ENCODE data around the gene TERT. TPM values are rescaled to one million over a fixed set of nuclear protein-coding genes. Genes with fewer than 3 reads are reported as not detected.
A peak's percentile ranks its signal among the peaks of the same experiment; 100 is the strongest.
"Not testable (repeated sequence)": the region's sequence is repeated elsewhere in the genome, so short reads cannot be mapped to it uniquely, and the experiment has no call there.

The TERT gene
- polyA plus RNA-seq, 3 donors from 2014 or later, result not detected

- Mint-ChIP-seq H3K4me1 (no peaks in the 10 kb centered on the region), H3K27me3 (ENCODE audit: low read depth in 3 of 3) (peaks cover 0 to 5% (median 4%) of the 10 kb centered on the region in 3 donors), H3K4me3 (no peak overlapping the region), H3K36me3 (no peaks in the 10 kb centered on the region), H3K27ac (no peak overlapping the region), H3K9me3 (no peaks in the 10 kb centered on the region)
- DNase-seq, result no peak
Observed at GRCh38 chr5:1241509-1242080, 53.3 kb downstream of the TERT start.

- Mint-ChIP-seq H3K4me1 (no peaks in the 10 kb centered on the region), H3K27me3 (ENCODE audit: low read depth in 3 of 3) (peaks cover 0 to 7% (median 6%) of the 10 kb centered on the region in 3 donors), H3K27ac (no peak overlapping the region), H3K36me3 (no peaks in the 10 kb centered on the region), H3K4me3 (no peak overlapping the region), H3K9me3 (peaks cover 3 to 8% (median 5%) of the 10 kb centered on the region in 6 donors)
- DNase-seq, result no peak
Observed at GRCh38 chr5:1240496-1241260, 54.2 kb downstream of the TERT start.

GRCh38 chr5:1239505-1240251, 55.2 kb downstream of the TERT start:
- no peaks in the 10 kb centered on the region for H3K36me3 Mint-ChIP-seq
- H3K4me3 Mint-ChIP-seq, result no peak overlapping the region
- H3K4me1 Mint-ChIP-seq, result no peaks in the 10 kb centered on the region
- peaks cover 3 to 10% (median 5%) of the 10 kb centered on the region in 6 donors for H3K9me3 Mint-ChIP-seq
- no peak overlapping the region for H3K27ac Mint-ChIP-seq
- DNase-seq, result no peak
- H3K27me3 Mint-ChIP-seq (ENCODE audit: low read depth in 3 of 3), result peaks cover 3 to 10% (median 8%) of the 10 kb centered on the region in 3 donors

- peaks cover 3 to 10% (median 6%) of the 10 kb centered on the region in 3 donors for H3K27me3 Mint-ChIP-seq (ENCODE audit: low read depth in 3 of 3)
- H3K9me3 Mint-ChIP-seq, result peaks cover 3 to 10% (median 5%) of the 10 kb centered on the region in 6 donors
- DNase-seq, result no peak
- no peaks in the 10 kb centered on the region for H3K36me3 Mint-ChIP-seq
- no peak overlapping the region for H3K4me3 Mint-ChIP-seq
- no peaks in the 10 kb centered on the region for H3K4me1 Mint-ChIP-seq
- no peak overlapping the region for H3K27ac Mint-ChIP-seq
Observed at GRCh38 chr5:1235838-1236237, 59.0 kb downstream of the TERT start.

GRCh38 chr5:1235379-1235778, 59.5 kb downstream of the TERT start:
- no peak for DNase-seq
- Mint-ChIP-seq H3K4me3 (no peak overlapping the region), H3K9me3 (peaks cover 3 to 10% (median 5%) of the 10 kb centered on the region in 6 donors), H3K36me3 (no peaks in the 10 kb centered on the region), H3K27me3 (ENCODE audit: low read depth in 3 of 3) (peaks cover 3 to 11% (median 4%) of the 10 kb centered on the region in 3 donors), H3K27ac (no peak overlapping the region), H3K4me1 (no peaks in the 10 kb centered on the region)

GRCh38 chr5:1232780-1233179, 62.1 kb downstream of the TERT start:
- H3K36me3 Mint-ChIP-seq, result no peaks in the 10 kb centered on the region
- H3K27me3 Mint-ChIP-seq (ENCODE audit: low read depth in 3 of 3), result peaks cover 6 to 22% (median 8%) of the 10 kb centered on the region in 3 donors
- H3K4me3 Mint-ChIP-seq, result no peak overlapping the region
- no peak for DNase-seq
- H3K27ac Mint-ChIP-seq, result no peak overlapping the region
- peaks cover 3 to 10% (median 5%) of the 10 kb centered on the region in 6 donors for H3K9me3 Mint-ChIP-seq
- peaks cover 5 to 7% of the 10 kb centered on the region in 2 donors for H3K4me1 Mint-ChIP-seq

- Mint-ChIP-seq H3K9me3 (peaks cover 3 to 9% (median 5%) of the 10 kb centered on the region in 6 donors), H3K4me1 (peaks cover 8 to 11% of the 10 kb centered on the region in 2 donors), H3K4me3 (no peak overlapping the region), H3K27me3 (ENCODE audit: low read depth in 3 of 3) (peaks cover 8 to 28% (median 12%) of the 10 kb centered on the region in 3 donors), H3K36me3 (no peaks in the 10 kb centered on the region), H3K27ac (no peak overlapping the region)
- DNase-seq, result no peak
Observed at GRCh38 chr5:1231354-1231905, 63.4 kb downstream of the TERT start.

GRCh38 chr5:1230551-1230950, 64.3 kb downstream of the TERT start:
- H3K27ac Mint-ChIP-seq, result no peak overlapping the region
- peaks cover 0 to 1% (median under 1%) of the 10 kb centered on the region in 6 donors for H3K9me3 Mint-ChIP-seq
- H3K36me3 Mint-ChIP-seq, result no peaks in the 10 kb centered on the region
- DNase-seq, result no peak
- no peak overlapping the region for H3K4me3 Mint-ChIP-seq
- H3K4me1 Mint-ChIP-seq, result peaks cover 8 to 11% of the 10 kb centered on the region in 2 donors
- H3K27me3 Mint-ChIP-seq (ENCODE audit: low read depth in 3 of 3), result peaks cover 7 to 25% (median 11%) of the 10 kb centered on the region in 3 donors

GRCh38 chr5:1229822-1230221, 65.0 kb downstream of the TERT start:
- DNase-seq, result no peak
- H3K27ac Mint-ChIP-seq, result no peak overlapping the region
- H3K36me3 Mint-ChIP-seq, result no peaks in the 10 kb centered on the region
- H3K4me1 Mint-ChIP-seq, result peaks cover 8 to 11% of the 10 kb centered on the region in 2 donors
- H3K4me3 Mint-ChIP-seq, result no peak overlapping the region
- peaks cover 5 to 23% (median 11%) of the 10 kb centered on the region in 3 donors for H3K27me3 Mint-ChIP-seq (ENCODE audit: low read depth in 3 of 3)
- peaks cover 0 to 1% (median 0%) of the 10 kb centered on the region in 6 donors for H3K9me3 Mint-ChIP-seq

GRCh38 chr5:1229023-1229422, 65.8 kb downstream of the TERT start:
- H3K9me3 Mint-ChIP-seq, H3K4me3 Mint-ChIP-seq, DNase-seq, H3K27ac Mint-ChIP-seq, H3K36me3 Mint-ChIP-seq: not testable (repeated sequence)
- Mint-ChIP-seq H3K4me1 (peaks cover 8 to 11% of the 10 kb centered on the region in 2 donors), H3K27me3 (ENCODE audit: low read depth in 3 of 3) (peaks cover 5 to 23% (median 11%) of the 10 kb centered on the region in 3 donors)

- H3K4me1 Mint-ChIP-seq, result peaks cover 8 to 11% of the 10 kb centered on the region in 2 donors
- H3K4me3 Mint-ChIP-seq, result no peak overlapping the region
- H3K27ac Mint-ChIP-seq, result no peak overlapping the region
- no peak for DNase-seq
- no peaks in the 10 kb centered on the region for H3K36me3 Mint-ChIP-seq
- H3K9me3 Mint-ChIP-seq, result peaks cover 0 to 1% (median 0%) of the 10 kb centered on the region in 6 donors
- peaks cover 5 to 19% (median 11%) of the 10 kb centered on the region in 3 donors for H3K27me3 Mint-ChIP-seq (ENCODE audit: low read depth in 3 of 3)
Observed at GRCh38 chr5:1228120-1228519, 66.7 kb downstream of the TERT start.

- H3K27ac Mint-ChIP-seq, result no peak overlapping the region
- DNase-seq, result peak in 1 of 3 donors; percentile 23
- peaks cover 8 to 11% of the 10 kb centered on the region in 2 donors for H3K4me1 Mint-ChIP-seq
- peaks cover 0 to 1% (median 0%) of the 10 kb centered on the region in 6 donors for H3K9me3 Mint-ChIP-seq
- H3K36me3 Mint-ChIP-seq, result no peaks in the 10 kb centered on the region
- H3K27me3 Mint-ChIP-seq (ENCODE audit: low read depth in 3 of 3), result peaks cover 5 to 19% (median 11%) of the 10 kb centered on the region in 3 donors
- H3K4me3 Mint-ChIP-seq, result no peak overlapping the region
Observed at GRCh38 chr5:1227667-1228066, 67.2 kb downstream of the TERT start.

- H3K36me3 Mint-ChIP-seq, result no peaks in the 10 kb centered on the region
- peaks cover 8 to 11% of the 10 kb centered on the region in 2 donors for H3K4me1 Mint-ChIP-seq
- H3K4me3 Mint-ChIP-seq, result no peak overlapping the region
- H3K9me3 Mint-ChIP-seq, result peaks cover 0 to 1% (median 0%) of the 10 kb centered on the region in 6 donors
- no peak for DNase-seq
- H3K27me3 Mint-ChIP-seq (ENCODE audit: low read depth in 3 of 3), result peaks cover 5 to 19% (median 11%) of the 10 kb centered on the region in 3 donors
- H3K27ac Mint-ChIP-seq, result no peak overlapping the region
Observed at GRCh38 chr5:1226839-1227581, 67.9 kb downstream of the TERT start.

Data from immature natural killer cell (primary cell).